H1 (cell line): Measurements from ENCODE around the gene EXOSC5. TPM values are rescaled to one million over a fixed set of nuclear protein-coding genes. Genes with fewer than 3 reads are reported as not detected.

Experiments used
- CTCF ChIA-PET: fragments of 300-600 bp; sonication (Branson Sonifier 250); formaldehyde crosslinking; loops from one replicate; lab custom pipeline; 2021; ENCODE audit not compliant: partially characterized antibody; lab: Charles Lee
- POLR2A ChIA-PET: fragments of 300-600 bp; sonication (Branson Sonifier 250); formaldehyde crosslinking; loops from one replicate; lab custom pipeline; 2021; ENCODE audit warnings: inconsistent platforms; ENCODE audit not compliant: partially characterized antibody; lab: Charles Lee
- DNase-seq, 2 experiments: peaks; one replicate each; pipeline versions ENCODE4 v3.0.0 to v3.0.0-alpha.2; 2010 to 2022; ENCODE audit warnings: low spot score in 2 of 2, low read depth in 1 of 2, mixed read lengths in 1 of 2
- FAIRE-seq: peaks from 2 replicates; lab custom pipeline; 2011; peaks lifted over from hg19 to GRCh38; lab: Jason Lieb, UNC
- H2AFZ ChIP-seq: 2 replicates; pipeline ENCODE4 v1.8.1; 2012; ENCODE audit warnings: low read length, inconsistent platforms
- H2AK5ac ChIP-seq: 2 replicates; pipeline ENCODE4 v1.6.1; 2013; ENCODE audit warnings: low read depth, low read length
- H2BK120ac ChIP-seq: replicated peaks from 2 replicates; pipeline ENCODE3; 2013; ENCODE audit warnings: low read depth, low read length, inconsistent platforms
- H2BK12ac ChIP-seq: 2 replicates; pipeline ENCODE4 v1.6.1; 2013; ENCODE audit warnings: low read depth, low read length
- H2BK15ac ChIP-seq: 2 replicates; pipeline ENCODE4 v1.6.1; 2013; ENCODE audit warnings: low read length
- H2BK20ac ChIP-seq: 2 replicates; pipeline ENCODE4 v1.6.1; 2013; ENCODE audit warnings: low read length
- H2BK5ac ChIP-seq: 2 replicates; pipeline ENCODE4 v1.6.1; 2013; ENCODE audit warnings: low read depth, low read length
- H3K14ac ChIP-seq: 2 replicates; pipeline ENCODE4 v1.6.1; 2013; ENCODE audit warnings: inconsistent platforms; ENCODE audit not compliant: insufficient read length
- H3K18ac ChIP-seq: 2 replicates; pipeline ENCODE4 v1.6.1; 2013; ENCODE audit warnings: low read length; ENCODE audit errors: extremely low read depth
- H3K23ac ChIP-seq: 2 replicates; pipeline ENCODE4 v1.6.1; 2013; ENCODE audit warnings: inconsistent platforms; ENCODE audit not compliant: insufficient read length
- H3K23me2 ChIP-seq: 2 replicates; pipeline ENCODE4 v1.6.1; 2013; ENCODE audit warnings: low read depth, low read length
- H3K27ac ChIP-seq: 2 replicates; pipeline ENCODE4 v1.6.1; 2011; ENCODE audit warnings: low read depth, low read length, inconsistent platforms
- H3K27me3 ChIP-seq, 4 experiments: replicated peaks in 1 of 4; 1 replicate in 1 of 4; 2 replicates in 3 of 4; pipeline versions ENCODE4 v1.6.1 to v1.8.1; 2011 to 2013; ENCODE audit warnings: low read length in 3 of 4, mild to moderate bottlenecking in 3 of 4, inconsistent platforms in 2 of 4, mixed read lengths in 2 of 4, moderate library complexity in 1 of 4; ENCODE audit not compliant: control insufficient read depth in 3 of 4, insufficient read depth in 3 of 4; ENCODE audit errors: extremely low read depth in 1 of 4
- H3K36me3 ChIP-seq, 4 experiments: 2 replicates each; pipeline versions ENCODE4 v1.6.1 to v1.8.1; 2011 to 2013; ENCODE audit warnings: mild to moderate bottlenecking in 4 of 4, low read length in 3 of 4, moderate library complexity in 2 of 4, control low read depth in 1 of 4, inconsistent platforms in 1 of 4; ENCODE audit not compliant: insufficient read depth in 4 of 4, control insufficient read depth in 2 of 4
- H3K4ac ChIP-seq: replicated peaks from 2 replicates; pipeline ENCODE3; 2013; ENCODE audit warnings: low read length, low read depth, mixed read lengths, inconsistent platforms; ENCODE audit not compliant: insufficient read length
- H3K4me1 ChIP-seq, 4 experiments: replicated peaks in 1 of 4; 1 replicate in 1 of 4; 2 replicates in 3 of 4; pipeline versions ENCODE4 v1.6.1 to v1.8.1; 2011 to 2013; ENCODE audit warnings: low read length in 3 of 4, inconsistent platforms in 2 of 4, mixed read lengths in 1 of 4; ENCODE audit not compliant: insufficient read depth in 4 of 4, control insufficient read depth in 3 of 4
- H3K4me2 ChIP-seq, 2 experiments: 2 replicates each; pipeline versions ENCODE4 v1.6.1 to v1.8.1; 2011 to 2013; ENCODE audit warnings: low read depth in 2 of 2, low read length in 2 of 2, control low read depth in 1 of 2, inconsistent platforms in 1 of 2, mild to moderate bottlenecking in 1 of 2; ENCODE audit not compliant: insufficient read depth in 1 of 2
- H3K4me3 ChIP-seq, 4 experiments: fragments of 200-600, 300-600 bp in 1 of 4; sonication (generic), shearing (Covaris generic), sonication (Bioruptor Twin) in 1 of 4; 2 replicates each; pipeline versions ENCODE4 v1.5.1 to v1.8.1; 2011 to 2016; ENCODE audit warnings: low read length in 4 of 4, low read depth in 3 of 4, control low read depth in 2 of 4, inconsistent platforms in 2 of 4, mild to moderate bottlenecking in 2 of 4, mixed read lengths in 1 of 4, moderate library complexity in 1 of 4; ENCODE audit not compliant: insufficient read depth in 2 of 4; ENCODE audit errors: extremely low read depth in 1 of 4
- H3K56ac ChIP-seq: replicated peaks from 2 replicates; pipeline ENCODE3; 2013; ENCODE audit warnings: low read depth, mild to moderate bottlenecking, mixed read lengths, low read length, inconsistent platforms; ENCODE audit not compliant: insufficient read length
- H3K79me1 ChIP-seq: 2 replicates; pipeline ENCODE4 v1.6.1; 2013; ENCODE audit warnings: low read depth, low read length, control low read depth
- H3K79me2 ChIP-seq, 2 experiments: 2 replicates each; pipeline versions ENCODE4 v1.6.1 to v1.8.1; 2012 to 2013; ENCODE audit warnings: low read length in 2 of 2, mild to moderate bottlenecking in 2 of 2, inconsistent platforms in 1 of 2; ENCODE audit not compliant: insufficient read depth in 2 of 2, control insufficient read depth in 1 of 2
- H3K9ac ChIP-seq, 4 experiments: replicated peaks in 1 of 4; 1 replicate in 1 of 4; 2 replicates in 3 of 4; pipeline versions ENCODE4 v1.6.1 to v1.8.1; 2011 to 2013; ENCODE audit warnings: low read depth in 3 of 4, low read length in 3 of 4, control low read depth in 2 of 4, mild to moderate bottlenecking in 2 of 4, moderate library complexity in 2 of 4, inconsistent platforms in 1 of 4; ENCODE audit errors: extremely low read depth in 1 of 4
- H3K9me3 ChIP-seq, 2 experiments: 2 replicates each; pipeline versions ENCODE4 v1.6.1 to v1.8.1; 2012 to 2013; ENCODE audit warnings: mild to moderate bottlenecking in 2 of 2, moderate library complexity in 2 of 2, control low read depth in 1 of 2, inconsistent platforms in 1 of 2, low read depth in 1 of 2, low read length in 1 of 2, mixed read lengths in 1 of 2; ENCODE audit not compliant: insufficient read depth in 2 of 2
- H4K20me1 ChIP-seq, 2 experiments: replicated peaks in 1 of 2; 2 replicates each; pipeline versions ENCODE3 to v1.8.1; 2011 to 2013; ENCODE audit warnings: inconsistent platforms in 2 of 2, low read length in 2 of 2, mild to moderate bottlenecking in 1 of 2; ENCODE audit not compliant: insufficient read depth in 2 of 2, control insufficient read depth in 1 of 2
- H4K5ac ChIP-seq: 2 replicates; pipeline ENCODE4 v1.6.1; 2013; ENCODE audit warnings: low read length, low read depth, mixed read lengths, inconsistent platforms; ENCODE audit not compliant: insufficient read length
- H4K8ac ChIP-seq: 2 replicates; pipeline ENCODE4 v1.8.0; 2013; ENCODE audit warnings: mild to moderate bottlenecking, moderate library complexity, low read length, inconsistent platforms; ENCODE audit not compliant: insufficient read depth; ENCODE audit errors: extremely low read depth
- H4K91ac ChIP-seq: replicated peaks from 2 replicates; pipeline ENCODE3; 2013; ENCODE audit warnings: low read length, mixed read lengths, inconsistent platforms; ENCODE audit not compliant: insufficient read length
- EZH2 ChIP-seq: fragments of 200-600 bp; sonication (generic); IDR thresholded peaks from 2 replicates; pipeline ENCODE4 v1.7.1; 2012; ENCODE audit warnings: low read depth, mild to moderate bottlenecking, moderate library complexity, low read length, inconsistent platforms; ENCODE audit not compliant: severe bottlenecking
- WGBS, 2 experiments: shearing (Covaris generic) in 1 of 2; methylation state at CpG; one replicate each; pipeline versions ENCODE4 v1.1.6 to v1.1.7; 2013 to 2015; ENCODE audit warnings: low lambda C conversion rate in 2 of 2, mixed read lengths in 2 of 2, inconsistent platforms in 1 of 2, low coverage in 1 of 2, missing lambda C conversion rate in 1 of 2; ENCODE audit not compliant: insufficient replicate concordance in 2 of 2, insufficient coverage in 1 of 2, insufficient read length in 1 of 2; ENCODE audit errors: extremely low coverage in 1 of 2, missing lambda C conversion rate in 1 of 2; 5-methylcytosine and 5-hydroxymethylcytosine counted together
- polyA plus RNA-seq, 7 experiments: library from polyadenylated mRNA; depleted of rRNA in 3 of 7; stranded (reverse) in 5 of 7; unstranded in 2 of 7; fragments of >200 nt in 5 of 7; fragments of 200-250 nt in 2 of 7; gene quantifications; 1 replicate in 5 of 7; 2 replicates in 1 of 7; 4 replicates in 1 of 7; pipeline versions ENCODE4 v1.2.1 to v1.2.3, GENCODE V29; 2011 to 2013; ENCODE audit warnings: missing spikeins in 2 of 7, mixed read lengths in 2 of 7
- total RNA-seq: library from RNA; stranded (reverse); fragmentation: NEBNext Ultra II Directional; extraction: Animal tissue kit (Norgen Biotek cat#: 25700); gene quantifications from 2 replicates; pipeline ENCODE4 v1.2.1, GENCODE V29; 2021

The EXOSC5 gene
- total and polyA plus RNA-seq, 2 of the 8 experiments (the other 6 are each of a cell fraction or from before 2014, with no cell fraction given) = 56.2 to 92.8 TPM

GRCh38 chr19:41392775-41393174 lies 4.4 kb downstream of the EXOSC5 start:
- ChIA-PET CTCF (interaction anchor here (0.6 to 1.3 kb wide), 5 partner anchors 9 to 1713 kb away, joined by 3 read pairs; no protein-coding TSS in a partner anchor), POLR2A (interaction anchor here (0.6 to 1.5 kb wide), 6 partner anchors 9 to 480 kb away, joined by 3 to 6 read pairs (median 4); no protein-coding TSS in a partner anchor)
- Histone ChIP-seq H3K27ac (no peak overlapping the region), H3K14ac (no peak overlapping the region), H3K79me1 (peaks cover 2% of the 10 kb centered on the region; the same call in 1 of the 2 replicates), H2AK5ac (no peak overlapping the region), H2BK5ac (no peak overlapping the region), H3K36me3 (peaks cover 6 to 25% (median 19%) of the 10 kb centered on the region in 4 experiments; a peak in 7 of 8 replicates), H3K79me2 (peaks cover 0 to 19% of the 10 kb centered on the region in 2 experiments; a peak in 2 of 4 replicates), H3K9me3 (no peaks in the 10 kb centered on the region), H2BK12ac (no peak overlapping the region), H3K23me2 (peaks cover 4% of the 10 kb centered on the region), H3K18ac (no peak overlapping the region), H3K4ac (no peak overlapping the region), H2BK15ac (no peak overlapping the region), H4K5ac (no peak overlapping the region), H3K4me2 (no peak overlapping the region), H3K4me3 (no peak overlapping the region), H3K4me1 (peaks cover 0 to 2% (median 0%) of the 10 kb centered on the region in 4 experiments; a peak in 3 of 7 replicates), H4K91ac (no peak overlapping the region), H3K56ac (no peak overlapping the region), H3K9ac (no peak overlapping the region), H3K23ac (no peak overlapping the region), H2BK120ac (no peak overlapping the region), H4K8ac (no peak overlapping the region), H2AFZ (no peak overlapping the region), H2BK20ac (no peak overlapping the region), H3K27me3 (no peaks in the 10 kb centered on the region), H4K20me1 (peaks cover 0 to 6% of the 10 kb centered on the region in 2 experiments)
- WGBS, 2 experiments = 91% methylated on average over 12 of the region's 12 CpGs; no CpG with 5 or more reads in 1 of the 2 experiments
- TF ChIP-seq EZH2 = no peak
- no peak for DNase-seq
- FAIRE-seq = no peak
